CD4-positive, alpha-beta T cell (primary cell): ENCODE measurements around the gene YY1. TPM values are rescaled to one million over a fixed set of nuclear protein-coding genes. Genes with fewer than 3 reads are reported as not detected.
"Not testable (repeated sequence)": the region's sequence is repeated elsewhere in the genome, so short reads cannot be mapped to it uniquely, and the experiment has no call there.

Source experiments
- ATAC-seq: fragments of 200-7000 bp; cut with Tn5 transposase; one replicate; pipeline ENCODE4 v1.10.0; 2022; ENCODE audit warnings: mild to moderate bottlenecking; ENCODE audit not compliant: poor library complexity
- CTCF ChIA-PET: fragments of 350-600 bp; sonication (Branson Sonifier 250); formaldehyde crosslinking; loops from one replicate; lab custom pipeline; 2021; ENCODE audit warnings: antibody characterized with exemption, inconsistent platforms; lab: Charles Lee
- POLR2A ChIA-PET: fragments of 350-600 bp; sonication (Branson Sonifier 250); formaldehyde crosslinking; loops from one replicate; lab custom pipeline; 2021; ENCODE audit warnings: antibody characterized with exemption, inconsistent platforms; lab: Charles Lee
- DNase-seq, 14 experiments: peaks; one replicate each; pipeline ENCODE4 v3.0.0-alpha.2; 2013 to 2020; ENCODE audit warnings: mixed read lengths in 2 of 14
- H3K27ac ChIP-seq, 2 donors: one replicate each; pipeline versions ENCODE4 v1.5.1 to v1.7.0; 2013; ENCODE audit warnings: low read length in 2 of 2, low read depth in 1 of 2, mild to moderate bottlenecking in 1 of 2
- H3K27me3 ChIP-seq, 2 experiments: 1 replicate in 1 of 2; 2 replicates in 1 of 2; pipeline versions ENCODE4 v1.6.1 to v1.7.0; 2013; ENCODE audit warnings: low read length in 2 of 2, control low read depth in 1 of 2, mild to moderate bottlenecking in 1 of 2, moderate library complexity in 1 of 2; ENCODE audit not compliant: insufficient read depth in 2 of 2, control insufficient read depth in 1 of 2
- H3K36me3 ChIP-seq: one replicate; pipeline ENCODE4 v1.6.1; 2013; ENCODE audit warnings: low read length, control low read depth; ENCODE audit not compliant: insufficient read depth
- H3K4me1 ChIP-seq: one replicate; pipeline ENCODE4 v1.6.1; 2013; ENCODE audit warnings: low read length, control low read depth; ENCODE audit not compliant: insufficient read depth
- H3K4me3 ChIP-seq: one replicate; pipeline ENCODE4 v1.5.1; 2013; ENCODE audit warnings: mild to moderate bottlenecking, low read length, moderate library complexity
- H3K9me3 ChIP-seq, 2 experiments: 1 replicate in 1 of 2; 2 replicates in 1 of 2; pipeline versions ENCODE4 v1.6.1 to v1.7.0; 2013; ENCODE audit warnings: low read length in 2 of 2, mild to moderate bottlenecking in 2 of 2, control low read depth in 1 of 2, moderate library complexity in 1 of 2; ENCODE audit not compliant: control insufficient read depth in 1 of 2, insufficient read depth in 1 of 2
- H3K27ac Mint-ChIP-seq: one replicate; pipeline ENCODE4 v1.8.0; 2020; ENCODE audit warnings: mixed read lengths
- H3K27me3 Mint-ChIP-seq: one replicate; pipeline ENCODE4 v1.8.0; 2021; ENCODE audit warnings: mixed read lengths
- H3K36me3 Mint-ChIP-seq: one replicate; pipeline ENCODE4 v1.8.0; 2021; ENCODE audit warnings: low read depth, mixed read lengths
- H3K4me1 Mint-ChIP-seq: one replicate; pipeline ENCODE4 v1.8.0; 2021; ENCODE audit warnings: low read depth, mixed read lengths
- H3K4me3 Mint-ChIP-seq: one replicate; pipeline ENCODE4 v1.8.0; 2020; ENCODE audit warnings: mild to moderate bottlenecking, mixed read lengths
- H3K9me3 Mint-ChIP-seq: one replicate; pipeline ENCODE4 v1.8.0; 2020; ENCODE audit warnings: mixed read lengths
- intact Hi-C, 2 experiments: fragments of 100-400 bp; cut with DNase I in 1 of 2; cut with micrococcal nuclease in 1 of 2; formaldehyde crosslinking; loops; one replicate each; pipeline versions ENCODE4 v1.15.1 to v1.9.0; 2023 to 2025; cut with DNase I, micrococcal nuclease
- total RNA-seq, 174 experiments: library from RNA in 2 of 174; stranded (reverse) in 2 of 174; gene quantifications; one replicate each; pipeline ENCODE4 v1.2.3 and lab custom pipeline; 2021 to 2026
- TF ChIP-seq, protein P1 (sequence below): fragments of 200-600 bp; IDR thresholded peaks from one replicate; pipeline ENCODE4 v1.8.0; 2022; ENCODE audit warnings: antibody characterized with exemption, mild to moderate bottlenecking

YY1 gene
- total RNA-seq, 2 experiments from 2014 or later: 68.9 to 70.4 TPM

DNA sequence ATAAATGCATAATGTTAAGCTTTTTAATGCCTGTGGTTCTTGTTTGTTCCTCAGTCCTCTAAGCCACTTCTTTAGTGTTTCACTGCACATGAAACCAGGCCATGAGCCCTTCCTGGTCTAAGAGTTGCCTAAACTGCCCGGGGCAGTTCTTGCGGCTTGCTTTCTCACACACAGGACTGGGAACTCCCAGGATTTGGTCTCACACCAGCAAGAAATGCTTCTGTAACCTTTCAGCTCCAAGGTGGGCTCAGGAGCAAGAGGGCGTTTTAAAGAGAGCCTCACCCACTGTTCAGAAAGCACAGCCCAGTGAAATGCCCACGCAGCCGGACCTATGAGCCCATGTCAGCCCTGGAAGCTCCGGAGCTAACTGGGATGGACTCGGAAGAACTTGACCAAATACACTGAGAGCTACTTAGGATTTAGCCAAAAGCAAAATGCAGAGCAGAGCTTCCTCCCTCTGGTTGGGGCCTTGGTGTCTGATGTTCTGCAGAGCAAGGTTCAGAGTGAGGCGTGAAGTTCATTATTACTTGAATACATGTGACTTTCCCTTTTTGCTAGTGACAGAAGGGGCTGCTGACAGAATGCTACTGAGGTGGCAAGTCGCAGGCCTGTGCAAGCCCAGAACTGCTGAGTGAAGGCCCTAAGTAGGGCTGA, 43.9 kb downstream of the YY1 start:
- peaks cover 10% of the 10 kb centered on the region for H3K36me3 ChIP-seq
- Mint-ChIP-seq H3K4me3 (peak overlapping the region; percentile 65), H3K27me3 (no peaks in the 10 kb centered on the region), H3K9me3 (no peaks in the 10 kb centered on the region), H3K4me1 (peaks cover 18% of the 10 kb centered on the region), H3K27ac (peak overlapping the region; percentile 72), H3K36me3 (peaks cover 24% of the 10 kb centered on the region)
- POLR2A ChIA-PET: interaction anchor here (0.8 kb wide), 1 partner anchor 59 kb away, joined by 3 read pairs; no protein-coding TSS in a partner anchor
- no peaks in the 10 kb centered on the region for H3K27me3 ChIP-seq
- intact Hi-C loops: no loop called here
- H3K9me3 ChIP-seq: no peaks in the 10 kb centered on the region
- ATAC-seq (no peak), DNase-seq (no peak)
- TF ChIP-seq, protein P1, sequence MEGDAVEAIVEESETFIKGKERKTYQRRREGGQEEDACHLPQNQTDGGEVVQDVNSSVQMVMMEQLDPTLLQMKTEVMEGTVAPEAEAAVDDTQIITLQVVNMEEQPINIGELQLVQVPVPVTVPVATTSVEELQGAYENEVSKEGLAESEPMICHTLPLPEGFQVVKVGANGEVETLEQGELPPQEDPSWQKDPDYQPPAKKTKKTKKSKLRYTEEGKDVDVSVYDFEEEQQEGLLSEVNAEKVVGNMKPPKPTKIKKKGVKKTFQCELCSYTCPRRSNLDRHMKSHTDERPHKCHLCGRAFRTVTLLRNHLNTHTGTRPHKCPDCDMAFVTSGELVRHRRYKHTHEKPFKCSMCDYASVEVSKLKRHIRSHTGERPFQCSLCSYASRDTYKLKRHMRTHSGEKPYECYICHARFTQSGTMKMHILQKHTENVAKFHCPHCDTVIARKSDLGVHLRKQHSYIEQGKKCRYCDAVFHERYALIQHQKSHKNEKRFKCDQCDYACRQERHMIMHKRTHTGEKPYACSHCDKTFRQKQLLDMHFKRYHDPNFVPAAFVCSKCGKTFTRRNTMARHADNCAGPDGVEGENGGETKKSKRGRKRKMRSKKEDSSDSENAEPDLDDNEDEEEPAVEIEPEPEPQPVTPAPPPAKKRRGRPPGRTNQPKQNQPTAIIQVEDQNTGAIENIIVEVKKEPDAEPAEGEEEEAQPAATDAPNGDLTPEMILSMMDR: no peak
- H3K27ac ChIP-seq: no peak overlapping the region
- H3K4me3 ChIP-seq: no peak overlapping the region
- peaks cover 27% of the 10 kb centered on the region for H3K4me1 ChIP-seq
- CTCF ChIA-PET: interaction anchor here (0.7 to 0.9 kb wide), 2 partner anchors 100 to 300 kb away, joined by 3 read pairs; no protein-coding TSS in a partner anchor

- H3K4me3 ChIP-seq, H3K36me3 ChIP-seq, H3K27me3 ChIP-seq, DNase-seq, H3K27ac ChIP-seq, H3K9me3 Mint-ChIP-seq, ATAC-seq, intact Hi-C loops, H3K27me3 Mint-ChIP-seq, POLR2A ChIA-PET, H3K9me3 ChIP-seq: not testable (repeated sequence)
- H3K4me1 Mint-ChIP-seq: peaks cover 14% of the 10 kb centered on the region
- H3K36me3 Mint-ChIP-seq: peaks cover 19% of the 10 kb centered on the region
- CTCF ChIA-PET: interaction anchor here (0.7 to 0.9 kb wide), 2 partner anchors 99 to 301 kb away, joined by 3 read pairs; no protein-coding TSS in a partner anchor
- H3K27ac Mint-ChIP-seq: peak overlapping the region; percentile 72
- peaks cover 26% of the 10 kb centered on the region for H3K4me1 ChIP-seq
- H3K4me3 Mint-ChIP-seq: peak overlapping the region; percentile 65
Measured at GRCh38 chr14:100283436-100283835, 44.5 kb downstream of the YY1 start.

DNA sequence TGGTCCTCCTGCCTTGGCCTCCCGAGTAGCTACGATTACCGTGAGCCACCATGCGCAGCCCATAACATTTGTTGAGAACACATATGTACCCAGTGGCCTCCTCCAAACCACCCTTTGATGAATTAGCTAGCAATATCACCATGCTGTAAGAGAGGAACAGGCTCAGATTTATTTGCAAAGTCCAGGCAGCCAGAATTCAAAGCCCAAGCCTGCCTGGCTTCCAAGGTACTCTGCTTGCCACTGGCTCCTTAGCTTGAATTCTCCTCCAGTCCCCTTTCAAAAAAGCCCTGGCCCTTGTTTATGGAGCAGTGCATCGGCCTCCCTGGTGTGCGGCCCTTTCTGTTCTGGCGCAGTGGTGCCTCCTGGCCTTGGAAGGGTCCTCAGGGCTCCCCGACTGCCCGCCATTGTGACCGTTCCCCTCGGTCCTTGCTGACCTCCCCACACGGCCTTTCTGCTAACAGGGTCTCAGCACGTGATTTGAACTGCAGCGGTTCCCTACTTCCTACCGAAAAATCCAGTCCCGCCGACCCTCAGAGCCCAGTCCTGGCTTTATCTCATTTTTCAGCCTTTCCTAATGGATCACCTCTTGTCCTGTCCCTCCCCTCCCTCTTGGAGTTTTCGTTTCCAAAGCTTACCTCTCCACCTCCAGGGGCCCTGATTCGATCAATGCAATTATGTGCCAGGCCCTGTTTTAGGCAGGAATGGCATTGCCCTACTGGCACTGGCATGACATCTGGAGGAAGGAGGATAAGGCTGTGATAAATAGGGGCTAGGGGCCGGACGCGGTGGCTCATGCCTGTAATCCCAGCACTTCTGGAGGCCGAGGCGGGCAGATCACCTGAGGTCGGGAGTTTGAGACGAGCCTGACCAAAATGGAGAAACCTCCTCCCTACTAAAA, 45.3 kb downstream of the YY1 start:
- peaks cover 11% of the 10 kb centered on the region for H3K36me3 Mint-ChIP-seq

More for the DNA sequence above, 45.3 kb downstream of the YY1 start:
- H3K27me3 Mint-ChIP-seq: no peaks in the 10 kb centered on the region
- H3K27ac Mint-ChIP-seq: peak overlapping the region; percentile 42
- H3K27me3 ChIP-seq: no peaks in the 10 kb centered on the region
- H3K4me3 Mint-ChIP-seq: peak overlapping the region; percentile 80
- no peak for ATAC-seq
- H3K27ac ChIP-seq: no peak overlapping the region
- DNase-seq: no peak
- ChIA-PET CTCF (interaction anchor here (0.6 to 2.4 kb wide), 11 partner anchors 11 to 1525 kb away, joined by 3 to 9 read pairs (median 8); no protein-coding TSS in a partner anchor), POLR2A (interaction anchor here (0.7 kb wide), 1 partner anchor 60 kb away, joined by 3 read pairs; no protein-coding TSS in a partner anchor)
- peaks cover 3% of the 10 kb centered on the region for H3K36me3 ChIP-seq
- H3K9me3 ChIP-seq: no peaks in the 10 kb centered on the region
- TF ChIP-seq, protein P1: no peak
- intact Hi-C loops: loop anchor here (2.0 kb wide), 4 partner anchors 41 to 93 kb away; partner anchors contain the start of gene WDR25 (in 1 of the 2)
- peaks cover 19% of the 10 kb centered on the region for H3K4me1 ChIP-seq
- H3K4me3 ChIP-seq: no peak overlapping the region
- H3K4me1 Mint-ChIP-seq: peaks cover 6% of the 10 kb centered on the region
- H3K9me3 Mint-ChIP-seq: no peaks in the 10 kb centered on the region
